HEK293 (cell line): ENCODE data around the gene WDR13.

ENCODE experiments used
- CTCF ChIP-seq: fragments of 450-650 bp; formaldehyde crosslinking; IDR thresholded peaks from 2 replicates; pipeline ENCODE4 v1.5.1; 2016; ENCODE audit warnings: missing biosample characterization, missing genetic modification characterization
- TRIM28 ChIP-seq: IDR thresholded peaks from 2 replicates; pipeline ENCODE4 v1.6.1; 2011; ENCODE audit warnings: low read length, control low read depth, borderline replicate concordance
- ZBTB20 ChIP-seq: fragments of 450-650 bp; formaldehyde crosslinking; IDR thresholded peaks from 2 replicates; pipeline ENCODE4 v1.5.1; 2016; ENCODE audit warnings: missing biosample characterization, missing genetic modification characterization
- ZNF223 ChIP-seq: fragments of 450-650 bp; formaldehyde crosslinking; IDR thresholded peaks from 2 replicates; pipeline ENCODE4 v1.5.1; 2016; ENCODE audit warnings: missing biosample characterization, missing genetic modification characterization
- ZNF311 ChIP-seq: fragments of 450-650 bp; formaldehyde crosslinking; IDR thresholded peaks from 2 replicates; pipeline ENCODE4 v1.5.1; 2017; ENCODE audit warnings: missing biosample characterization, missing genetic modification characterization, borderline replicate concordance
- ZNF670 ChIP-seq: fragments of 450-650 bp; formaldehyde crosslinking; IDR thresholded peaks from 2 replicates; pipeline ENCODE4 v1.5.1; 2016; ENCODE audit warnings: missing biosample characterization, missing genetic modification characterization, low read depth
- TF ChIP-seq, protein P1 (sequence below): fragments of 450-650 bp; formaldehyde crosslinking; IDR thresholded peaks from 2 replicates; pipeline ENCODE4 v1.5.1; 2016; ENCODE audit warnings: missing biosample characterization, missing genetic modification characterization

- TF ChIP-seq ZNF311 (tag by site-specific recombination) (no peak), ZNF670 (tag by site-specific recombination) (no peak), TRIM28 (no peak), ZNF223 (no peak), CTCF (tag by site-specific recombination) (no peak), ZBTB20 (tag by site-specific recombination) (no peak)
- TF ChIP-seq, protein P1, sequence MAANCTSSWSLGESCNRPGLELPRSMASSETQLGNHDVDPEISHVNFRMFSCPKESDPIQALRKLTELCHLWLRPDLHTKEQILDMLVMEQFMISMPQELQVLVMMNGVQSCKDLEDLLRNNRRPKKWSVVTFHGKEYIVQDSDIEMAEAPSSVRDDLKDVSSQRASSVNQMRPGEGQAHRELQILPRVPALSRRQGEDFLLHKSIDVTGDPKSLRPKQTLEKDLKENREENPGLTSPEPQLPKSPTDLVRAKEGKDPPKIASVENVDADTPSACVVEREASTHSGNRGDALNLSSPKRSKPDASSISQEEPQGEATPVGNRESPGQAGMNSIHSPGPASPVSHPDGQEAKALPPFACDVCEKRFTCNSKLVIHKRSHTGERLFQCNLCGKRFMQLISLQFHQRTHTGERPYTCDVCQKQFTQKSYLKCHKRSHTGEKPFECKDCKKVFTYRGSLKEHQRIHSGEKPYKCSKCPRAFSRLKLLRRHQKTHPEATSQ = no peak
These were observed 20.4 kb downstream of the WDR13 start for GRCh38 chrX:48617542-48618340.
